Activated CD8-positive, alpha-beta memory T cell treated with anti-CD3 and anti-CD28 coated beads for 24 hours (primary cell): ENCODE results near the gene SLC7A9.
"Not testable (repeated sequence)": the region's sequence is repeated elsewhere in the genome, so short reads cannot be mapped to it uniquely, and the experiment has no call there.

ENCODE experiments used
- DNase-seq: peaks from one replicate; pipeline ENCODE4 v3.0.0-alpha.2; 2020

Gene SLC7A9

DNA sequence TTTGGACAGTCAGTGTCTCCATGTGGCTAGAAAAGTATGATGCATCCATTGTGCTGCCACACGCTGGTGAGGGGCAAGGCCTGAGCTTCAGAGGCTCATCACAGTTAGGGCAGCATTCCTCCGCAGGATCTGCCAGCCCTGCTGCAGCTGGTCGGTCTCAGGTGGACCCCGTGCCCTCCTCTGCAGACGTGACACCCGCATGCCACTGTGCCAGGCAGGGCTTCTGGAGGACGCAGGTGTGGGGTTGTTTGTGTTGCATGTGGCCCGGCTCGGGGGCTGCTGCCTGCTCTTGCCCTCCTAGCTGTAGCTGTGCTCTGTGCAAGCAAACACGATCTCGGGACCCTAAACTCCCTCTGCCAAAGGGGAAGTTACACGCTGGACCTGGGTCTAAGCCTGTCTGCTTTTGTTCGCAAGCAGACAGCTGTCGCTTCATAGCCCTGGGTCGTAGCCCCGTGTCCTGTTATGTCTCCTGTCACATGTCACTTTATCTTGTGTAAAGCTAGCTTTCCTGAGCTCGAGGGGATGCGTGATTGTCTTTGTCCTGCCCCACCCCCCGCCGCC lies 45.3 kb downstream of the SLC7A9 start:
- no peak for DNase-seq

DNA sequence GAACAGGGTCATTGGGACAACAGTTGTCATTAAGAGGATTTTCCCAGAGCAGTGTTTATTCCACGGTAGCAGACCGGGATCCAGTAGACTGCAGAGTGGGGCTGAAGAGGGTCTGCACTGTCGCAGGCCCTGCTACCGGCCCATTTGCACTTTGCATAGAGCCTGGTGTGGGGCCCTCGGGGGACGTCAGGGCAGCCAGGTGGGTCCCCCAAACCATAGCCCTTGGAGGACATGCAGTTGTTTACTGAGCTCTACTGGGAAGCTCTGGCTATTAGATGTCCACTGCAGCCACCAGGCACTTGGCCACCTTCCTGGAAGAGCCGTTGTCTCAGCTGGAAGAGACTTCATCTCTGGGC lies 45.8 kb downstream of the SLC7A9 start:
- no peak for DNase-seq

DNA sequence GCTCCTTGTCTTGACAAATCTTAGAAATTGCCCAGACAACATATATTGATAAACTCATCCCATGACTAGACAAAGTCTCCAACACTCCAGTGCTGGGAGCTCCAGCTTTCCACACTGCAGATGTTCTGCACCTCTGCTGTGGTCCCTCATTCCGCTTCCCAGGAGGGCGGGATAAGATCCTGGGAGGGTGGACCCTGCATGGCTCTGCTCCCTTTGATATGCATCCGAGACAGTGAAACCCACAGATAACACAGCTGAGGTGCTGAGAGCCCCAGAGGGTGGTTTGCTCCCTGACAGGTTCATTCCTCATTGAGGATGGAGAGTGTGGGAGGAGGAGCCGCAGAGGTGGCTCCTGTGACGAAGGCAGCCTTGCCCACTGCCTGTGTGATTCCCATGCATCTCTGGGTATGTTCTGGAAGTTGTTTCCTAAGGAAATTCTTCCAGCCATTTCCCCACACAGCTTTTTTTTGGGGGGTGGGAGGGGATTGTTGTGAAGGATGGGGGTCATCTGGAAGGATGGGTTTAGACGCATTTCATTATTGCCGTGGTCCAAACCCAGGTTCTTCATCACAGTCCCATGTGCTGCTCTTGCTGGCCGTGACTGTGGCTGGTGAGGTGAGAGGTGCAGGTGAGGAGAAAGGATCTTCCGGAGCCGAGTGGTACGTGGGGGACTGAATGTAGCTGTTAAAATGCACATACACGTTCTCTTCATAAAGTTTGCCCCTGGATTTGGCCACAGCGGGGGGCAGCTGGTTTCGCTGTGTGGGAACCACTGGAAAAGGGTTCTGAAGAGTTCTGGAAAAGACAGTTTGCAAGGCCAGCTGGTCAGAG lies 46.4 kb downstream of the SLC7A9 start:
- DNase-seq = no peak

DNA sequence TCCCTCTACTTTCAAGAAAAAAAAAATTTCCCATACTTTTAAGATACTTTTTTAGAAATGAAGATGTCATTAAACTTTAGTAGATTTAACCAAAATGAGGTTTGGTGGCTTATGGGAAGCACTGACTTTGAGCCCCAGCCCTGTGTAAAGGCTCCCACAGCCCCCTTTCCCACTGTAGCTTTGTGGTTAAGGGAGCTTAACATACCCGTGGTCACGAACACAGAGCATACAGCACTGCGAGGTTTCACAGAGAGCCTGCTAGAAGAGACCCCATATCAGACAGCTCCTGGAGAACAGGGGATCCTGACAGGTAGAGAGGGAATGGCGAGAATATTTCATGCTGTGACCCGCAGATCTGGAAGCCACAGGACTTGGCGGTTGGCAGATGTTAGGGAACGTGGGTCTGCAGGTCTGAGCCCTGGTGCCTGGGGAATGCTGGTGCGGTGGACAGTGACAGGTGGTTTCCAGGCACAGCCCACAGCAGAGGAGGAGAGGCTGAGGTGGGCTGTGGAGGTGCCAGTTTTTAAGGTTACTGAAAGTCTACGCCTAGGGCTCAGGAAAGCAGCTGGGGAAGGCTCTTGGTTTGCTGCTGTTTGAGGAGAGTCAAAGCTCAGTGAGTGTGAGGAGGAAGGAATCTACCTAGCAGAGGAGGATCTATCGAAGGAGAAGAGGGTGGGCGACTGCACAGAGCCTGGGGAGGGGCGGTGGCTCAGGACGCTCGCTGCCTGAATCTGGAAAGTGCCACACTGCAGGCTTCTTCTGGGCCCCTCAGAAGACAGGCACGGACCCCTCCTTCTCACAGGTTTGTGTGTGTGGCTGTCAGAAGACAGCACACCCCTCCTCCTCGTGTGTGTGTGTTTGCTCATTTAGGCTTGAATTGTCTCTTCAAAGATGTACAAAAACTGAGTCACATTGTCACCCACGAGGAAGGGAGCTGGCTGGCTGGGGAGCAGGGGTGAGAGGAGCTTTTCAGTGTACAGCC lies 49.9 kb downstream of the SLC7A9 start:
- DNase-seq = no peak

DNA sequence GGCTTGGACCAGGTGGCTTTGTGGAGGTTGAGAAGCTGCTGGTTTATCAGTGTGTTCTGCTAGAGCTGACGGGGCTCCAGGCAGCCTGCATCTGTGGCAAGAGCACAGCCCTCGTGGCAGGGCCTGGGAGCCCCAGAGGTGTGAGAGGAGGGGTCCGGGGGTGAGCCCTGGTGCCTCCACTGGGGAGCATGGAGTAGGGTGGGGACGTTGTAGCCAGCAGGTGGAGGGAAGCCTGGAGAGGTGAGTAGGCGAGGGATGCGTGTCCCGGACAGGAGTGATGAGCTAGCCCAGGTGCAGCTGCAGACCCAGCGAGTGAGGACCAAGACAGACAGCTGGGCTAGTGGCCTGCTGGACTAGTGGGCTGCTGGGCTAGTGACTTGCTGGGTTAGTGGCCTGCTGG lies 51.0 kb downstream of the SLC7A9 start:
- DNase-seq = no peak

DNA sequence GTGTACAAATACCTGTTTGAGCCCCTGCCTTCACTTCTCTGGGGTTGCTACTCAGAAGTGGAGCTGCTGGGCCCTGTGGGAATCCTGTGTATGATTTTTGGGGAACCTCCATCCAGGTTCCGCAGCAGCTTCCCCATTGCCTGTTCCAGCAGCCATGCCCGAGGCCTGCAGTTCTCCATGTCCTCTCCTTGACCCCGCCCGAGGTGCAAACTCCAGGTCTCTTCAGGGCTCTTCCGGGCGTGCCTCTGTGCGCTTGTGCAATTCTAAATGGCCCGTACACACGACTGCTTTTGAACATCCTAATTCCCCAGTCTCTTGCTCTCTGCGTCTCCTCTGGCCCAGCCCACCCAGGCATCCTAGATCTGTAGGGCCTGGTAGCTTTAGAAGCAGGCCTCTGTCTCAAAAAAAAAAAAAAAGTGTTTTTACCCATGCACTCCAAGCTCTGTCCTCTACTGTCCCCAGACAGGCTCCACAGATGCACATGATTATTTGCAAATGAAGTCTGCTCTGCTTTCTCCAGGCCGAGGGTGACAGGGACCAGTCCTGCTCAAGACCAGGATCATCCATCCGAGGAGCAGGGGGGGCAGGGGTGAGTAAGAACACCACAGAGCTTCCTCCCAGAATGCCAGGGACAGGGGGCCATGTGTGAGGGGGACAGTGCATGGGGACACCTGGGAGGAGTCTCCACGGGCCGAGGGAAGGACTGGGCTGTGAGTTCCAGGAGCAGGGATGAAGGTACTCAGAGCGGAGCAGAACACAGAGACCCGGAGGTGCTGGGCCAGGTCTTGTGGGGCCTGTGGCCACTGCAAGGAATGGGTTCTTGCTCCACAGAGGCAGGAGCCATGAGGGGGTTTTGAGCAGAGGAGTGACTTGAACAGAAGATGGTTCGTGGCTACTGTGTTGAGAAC lies 51.7 kb downstream of the SLC7A9 start:
- DNase-seq = no peak

DNA sequence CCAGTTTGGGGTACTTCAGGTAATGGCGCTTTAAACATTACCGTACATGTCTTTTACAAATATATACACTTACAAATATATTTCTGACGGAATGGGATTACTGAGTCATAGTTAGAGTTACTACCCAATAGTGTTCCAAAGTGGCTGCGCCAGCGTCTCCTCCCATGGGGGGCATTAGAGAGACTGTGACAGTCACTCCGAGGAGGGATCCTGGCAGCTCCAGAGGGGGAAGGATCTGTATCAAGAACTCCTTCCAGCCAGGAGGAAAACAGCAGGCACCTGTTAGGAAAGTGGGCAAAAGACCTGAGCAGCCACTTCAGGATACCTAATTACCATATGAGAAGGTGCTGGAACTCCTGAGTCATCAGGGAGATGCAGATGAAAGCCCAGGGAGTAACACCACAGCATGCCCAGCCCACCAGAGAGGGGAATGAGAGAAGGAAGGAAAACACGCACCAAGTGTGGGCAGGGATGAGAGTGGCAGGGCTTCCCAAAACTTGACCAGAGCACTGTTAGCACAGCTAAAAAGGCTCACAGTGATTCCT lies 52.9 kb downstream of the SLC7A9 start:
- no peak for DNase-seq

DNA sequence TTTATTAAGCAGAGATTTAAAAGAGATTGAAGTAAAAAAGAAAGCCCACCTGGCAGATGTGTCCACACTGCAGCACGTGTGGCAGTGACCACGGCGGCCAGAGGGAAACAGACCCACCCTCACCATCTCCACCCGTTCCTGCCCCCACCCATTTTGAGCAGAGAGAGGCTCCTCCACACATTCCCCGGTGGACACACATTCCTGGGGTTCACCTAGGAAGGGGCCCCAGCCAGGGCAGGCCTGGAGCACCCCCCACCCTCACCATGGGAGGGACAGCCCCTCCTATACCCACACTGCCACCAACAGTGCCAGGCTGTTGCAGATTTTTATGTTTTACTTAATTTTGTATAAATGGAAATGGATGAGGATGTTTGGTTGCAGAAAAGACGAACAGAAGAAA lies 54.9 kb downstream of the SLC7A9 start:
- DNase-seq = no peak

DNA sequence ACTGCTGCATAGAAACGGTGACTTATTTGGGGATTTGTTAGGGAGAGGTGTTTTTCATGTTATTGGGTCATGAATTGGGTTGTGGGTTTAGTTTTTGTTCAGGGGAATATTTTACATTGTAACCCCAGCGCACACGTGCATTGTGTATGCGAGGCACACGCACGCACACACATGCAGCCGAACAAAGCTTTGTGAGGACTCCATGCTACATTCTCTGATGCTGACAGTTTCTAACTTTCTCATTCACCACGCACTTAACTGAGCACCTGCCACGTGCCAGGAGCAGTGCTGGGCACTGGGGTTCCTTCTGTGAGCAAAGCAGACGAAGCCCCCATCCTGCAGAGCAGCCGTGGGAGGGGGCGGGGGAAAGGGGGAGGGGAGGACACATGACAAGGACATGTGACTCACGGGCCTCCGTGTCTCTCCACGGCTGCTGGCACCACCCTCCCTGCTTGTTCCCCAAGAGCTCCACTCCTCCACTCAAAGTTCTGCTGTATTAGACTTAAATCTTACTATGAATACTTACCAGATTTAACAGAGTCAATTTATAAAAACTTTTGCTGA lies 55.6 kb downstream of the SLC7A9 start:
- no peak for DNase-seq

DNA sequence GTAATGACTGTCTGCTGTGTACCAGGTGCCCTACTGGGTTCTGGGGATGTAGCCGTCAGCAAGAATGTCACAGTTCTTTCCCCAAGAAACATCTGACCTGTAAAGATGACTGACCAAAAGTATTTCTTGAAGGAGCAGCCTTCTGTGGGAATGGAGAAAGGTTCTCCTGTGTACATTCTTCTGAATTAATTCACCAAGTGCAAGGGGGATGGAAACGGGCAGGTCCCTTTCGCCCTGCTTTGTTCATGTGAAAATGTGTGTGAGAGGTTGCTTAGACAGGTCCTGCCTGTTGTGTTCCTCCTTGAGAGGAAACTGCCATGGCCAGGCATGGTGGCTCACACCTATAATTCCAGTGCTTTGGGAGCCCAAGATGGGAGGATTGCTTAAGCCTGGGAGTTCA lies 57.0 kb downstream of the SLC7A9 start:
- DNase-seq = no peak

DNA sequence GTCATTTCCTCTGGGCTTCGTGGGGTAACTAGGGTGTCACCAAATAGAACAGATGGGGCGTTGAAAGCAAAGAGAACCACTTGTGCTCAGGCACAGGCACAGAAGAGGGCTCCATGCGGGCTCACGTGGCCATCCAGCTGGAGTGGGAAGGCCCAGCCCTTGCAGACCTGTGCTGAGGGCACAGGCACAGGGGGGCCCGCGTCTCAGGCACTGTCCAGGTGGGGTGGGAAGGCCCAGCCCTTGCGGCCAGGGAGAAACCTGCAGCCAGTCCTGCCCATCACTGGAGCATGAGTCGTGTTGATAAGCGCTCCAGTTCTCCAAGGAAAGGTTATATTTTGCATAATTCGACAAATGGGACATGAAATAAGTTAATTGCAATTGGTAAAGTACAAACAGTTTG lies 57.5 kb downstream of the SLC7A9 start:
- DNase-seq = no peak

DNA sequence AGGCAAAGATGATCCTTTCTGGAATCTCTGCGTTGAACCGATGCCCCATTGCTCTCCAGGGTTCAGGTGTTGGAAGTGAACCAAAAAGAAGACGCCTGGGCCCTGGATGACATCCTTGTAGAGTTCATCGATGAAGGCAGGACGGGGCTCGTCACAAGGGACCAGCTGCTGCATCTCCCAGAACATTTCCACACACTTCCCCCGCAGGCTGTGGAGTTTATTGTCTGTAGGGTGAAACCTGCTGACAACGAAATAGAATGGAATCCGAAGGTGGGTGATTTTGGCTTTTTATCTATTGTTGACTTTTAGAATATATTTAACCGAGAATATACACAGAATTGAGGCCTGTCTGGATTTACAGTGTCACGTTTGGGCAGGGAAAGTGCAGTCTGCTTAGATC lies 58.4 kb downstream of the SLC7A9 start:
- no peak for DNase-seq

DNA sequence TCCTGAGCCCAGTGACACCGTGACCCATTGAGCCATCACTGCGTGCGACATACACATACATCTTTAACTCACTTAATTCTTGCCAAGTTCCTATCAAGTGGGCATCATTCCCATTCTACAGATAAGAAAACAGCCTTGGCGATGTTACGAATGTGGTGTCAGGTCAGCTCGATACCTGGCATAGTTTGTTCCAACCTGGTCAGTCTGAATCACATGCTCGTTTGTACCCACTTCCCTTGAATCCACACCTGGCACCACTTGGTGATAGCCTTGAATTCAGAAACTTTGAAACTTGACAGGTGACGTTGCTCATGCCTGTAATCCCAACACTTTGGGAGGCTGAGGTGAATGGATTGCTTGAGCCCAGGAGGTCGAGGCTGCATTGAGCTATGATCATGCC lies 59.1 kb downstream of the SLC7A9 start:
- no peak for DNase-seq

DNA sequence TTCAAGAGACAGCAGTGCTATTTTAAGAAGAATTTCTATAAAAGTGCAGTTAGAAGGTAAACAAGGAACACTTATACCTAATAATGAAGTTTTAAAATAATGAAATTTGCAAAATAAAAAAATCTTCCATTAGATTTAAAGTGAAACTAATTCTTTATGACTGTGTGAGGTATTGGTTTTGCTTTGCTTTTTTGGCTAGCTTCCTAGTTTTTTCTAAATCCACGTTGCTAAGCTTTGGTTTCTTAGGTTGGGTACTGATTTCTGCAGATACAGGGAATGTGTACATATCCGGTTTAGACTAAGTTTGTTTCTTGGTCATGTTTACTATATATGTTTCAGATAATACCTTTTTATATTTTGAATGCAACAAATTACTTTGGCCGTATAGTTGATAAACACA lies 59.8 kb downstream of the SLC7A9 start:
- DNase-seq = no peak

DNA sequence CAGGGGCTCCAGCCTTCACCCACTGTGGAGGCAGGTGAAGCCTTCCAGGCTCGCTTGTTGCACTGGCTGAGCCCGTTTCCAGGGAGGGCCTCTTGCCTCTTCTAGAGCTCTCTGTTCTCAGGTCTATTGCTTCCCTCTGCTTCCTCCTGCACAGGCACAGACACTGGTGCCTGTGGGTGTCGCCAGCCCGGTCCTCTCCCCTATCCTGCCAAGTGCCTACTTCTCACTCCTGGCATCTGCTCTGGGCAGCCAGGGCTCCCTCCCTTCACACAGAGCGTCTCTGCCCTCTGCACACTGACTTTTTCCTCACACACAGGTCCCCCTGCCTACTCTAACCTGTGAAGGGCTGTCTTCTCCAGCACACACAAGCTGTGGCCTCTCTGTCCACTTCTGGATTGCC lies 60.3 kb downstream of the SLC7A9 start:
- no peak for DNase-seq

DNA sequence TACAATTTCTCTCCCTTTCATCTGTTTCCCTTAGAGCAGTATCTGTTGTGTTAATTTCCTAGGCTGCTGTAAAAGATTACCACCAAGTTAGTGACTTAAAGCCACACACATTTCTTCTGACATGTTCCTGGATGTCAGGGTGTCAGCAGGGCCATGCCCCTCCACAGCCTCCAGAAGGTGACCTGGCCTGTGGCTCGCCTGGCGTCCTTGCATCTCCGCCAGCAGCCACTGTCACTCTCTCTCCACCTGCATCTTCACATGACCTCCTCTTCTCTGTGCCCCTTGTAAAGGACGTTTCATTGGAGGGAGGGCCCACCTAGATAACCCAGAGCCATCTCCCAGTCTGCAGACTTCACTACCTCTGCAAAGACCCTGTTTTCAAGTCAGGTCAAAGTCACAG lies 61.3 kb downstream of the SLC7A9 start:
- no peak for DNase-seq

DNA sequence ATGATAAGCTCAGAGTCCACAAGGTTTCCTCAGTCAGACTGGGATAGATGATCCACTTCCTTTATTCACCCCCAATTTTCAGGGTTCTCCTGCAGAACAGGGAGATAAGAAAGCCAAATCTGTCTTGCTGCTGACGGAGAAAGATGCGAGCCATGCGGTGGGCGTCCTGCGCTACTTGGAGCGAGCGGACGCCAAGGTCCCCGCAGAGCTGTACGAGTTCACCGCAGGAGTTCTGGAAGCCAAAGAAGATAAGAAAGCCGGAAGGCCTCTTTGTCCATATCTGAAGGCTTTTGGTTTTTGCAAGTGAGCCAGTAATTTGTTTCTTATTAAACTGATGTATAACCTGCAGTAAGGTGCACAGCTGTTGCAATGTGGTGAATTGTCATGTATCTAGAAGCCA lies 66.7 kb downstream of the SLC7A9 start:
- no peak for DNase-seq

DNA sequence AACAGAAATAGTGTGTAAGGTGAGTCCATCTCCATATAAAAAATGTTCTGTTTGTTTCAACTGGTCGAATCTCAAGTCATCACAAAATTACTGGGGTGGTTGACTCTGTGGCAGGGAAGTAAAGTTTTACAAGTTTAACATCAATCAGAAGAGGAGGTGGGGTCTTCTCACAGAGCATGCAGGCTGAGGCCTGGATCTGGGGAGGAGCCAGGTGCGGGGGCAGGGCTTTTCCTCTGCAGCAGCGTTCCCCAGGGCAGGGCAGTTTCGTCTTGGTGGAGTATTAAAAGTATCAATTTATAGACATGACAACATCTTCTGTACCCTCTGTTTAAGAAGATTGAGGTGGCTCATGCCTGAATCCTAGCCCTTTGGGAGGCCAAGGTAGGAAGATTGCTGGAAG lies 68.8 kb downstream of the SLC7A9 start:
- DNase-seq = no peak

DNA sequence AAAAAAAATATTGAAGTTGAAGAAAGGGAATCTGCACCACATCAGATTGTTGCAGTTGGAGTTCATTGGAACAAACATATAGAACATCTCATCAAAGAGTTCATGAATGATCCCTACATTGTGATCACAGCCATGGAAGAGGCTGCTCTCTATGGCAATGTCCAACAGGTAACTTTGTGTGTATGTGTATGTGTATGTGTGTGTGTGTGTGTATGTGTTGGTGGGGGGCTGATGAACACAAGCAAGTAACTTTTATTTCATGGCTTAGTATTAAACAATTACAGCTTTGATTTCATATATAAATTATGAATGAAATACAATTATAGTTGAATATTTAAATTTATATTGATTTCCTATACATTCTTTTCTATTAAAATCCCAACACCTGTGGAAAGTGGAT lies 69.4 kb downstream of the SLC7A9 start:
- no peak for DNase-seq

DNA sequence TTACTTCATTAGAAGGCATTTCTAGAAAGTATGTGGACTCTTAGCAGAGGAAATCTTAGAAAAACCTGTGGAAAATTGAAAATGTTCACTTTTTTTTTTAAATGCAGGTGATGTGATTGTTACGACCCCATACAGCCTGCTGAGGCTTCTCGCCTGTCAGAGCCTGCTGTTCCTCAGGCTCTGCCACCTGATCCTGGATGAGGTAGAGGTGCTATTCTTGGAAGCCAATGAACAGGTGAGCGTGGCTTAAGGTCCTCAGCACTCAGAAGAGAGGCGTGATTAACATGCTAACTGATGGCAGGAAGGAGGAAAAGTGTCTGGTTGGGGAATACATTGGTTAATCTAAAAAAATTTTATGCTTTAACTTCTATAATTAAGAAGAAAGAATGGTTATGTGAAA lies 71.4 kb downstream of the SLC7A9 start:
- no peak for DNase-seq

DNA sequence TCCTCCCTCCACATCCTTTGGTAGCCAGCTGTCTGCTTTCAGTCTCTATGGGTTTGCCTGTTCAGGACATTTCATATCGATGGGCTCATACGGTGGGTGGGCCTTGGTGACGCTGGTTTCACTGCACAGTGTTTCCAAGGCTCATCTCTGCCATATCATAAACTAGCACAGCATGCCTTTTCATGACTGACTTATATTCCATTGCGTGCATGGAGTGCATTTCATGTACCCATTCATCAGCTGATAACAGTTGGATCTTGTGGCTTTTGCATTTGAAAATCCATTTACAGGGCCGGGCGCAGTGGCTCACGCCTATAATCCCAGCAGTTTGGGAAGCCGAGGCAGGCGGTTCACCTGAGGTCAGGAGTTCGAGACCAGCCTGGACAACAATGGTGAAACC lies 80.1 kb downstream of the SLC7A9 start:
- no peak for DNase-seq

DNA sequence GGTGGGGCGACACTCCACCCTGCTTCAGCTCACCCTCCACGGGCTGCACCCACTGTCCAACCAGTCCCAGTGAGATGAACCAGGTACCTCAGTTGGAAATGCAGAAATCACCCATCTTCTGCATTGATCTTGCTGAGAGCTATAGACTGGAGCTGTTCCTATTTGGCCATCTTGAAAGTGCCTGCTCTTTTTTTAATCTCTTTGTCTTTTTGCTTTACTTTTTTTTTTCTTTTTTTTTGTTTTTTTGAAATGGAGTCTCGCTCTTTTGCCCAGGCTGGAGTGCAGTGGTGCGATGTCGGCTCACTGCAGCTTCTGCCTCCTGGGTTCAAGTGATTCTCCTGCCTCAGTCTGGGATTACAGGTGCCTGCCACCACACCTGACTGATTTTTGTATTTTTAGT lies 81.7 kb downstream of the SLC7A9 start:
- DNase-seq = not testable (repeated sequence)
